PC-3 (cell line): ENCODE measurements around the gene CMTM6.

ENCODE experiments used
- CTCF ChIP-seq: fragments of 300-600 bp; sonication (generic); conservative IDR thresholded peaks from 2 replicates; pipeline ENCODE4 v1.5.1; 2017; ENCODE audit warnings: antibody characterized with exemption, low read depth, mild to moderate bottlenecking, low read length
- EZH2 ChIP-seq: fragments of 300-600 bp; sonication (generic); IDR thresholded peaks from one replicate; pipeline ENCODE4 v1.6.1; 2017; ENCODE audit warnings: antibody characterized with exemption, mild to moderate bottlenecking, low read length; ENCODE audit not compliant: unreplicated experiment
- EZH2phosphoT487 ChIP-seq: fragments of 300-600 bp; sonication (generic); IDR thresholded peaks from 2 replicates; pipeline ENCODE4 v1.6.1; 2018; ENCODE audit warnings: mild to moderate bottlenecking, antibody characterized with exemption, low read length, borderline replicate concordance

- no peak for TF ChIP-seq CTCF
- TF ChIP-seq EZH2phosphoT487, result no peak
- TF ChIP-seq EZH2, result no peak
These were observed 66.5 kb downstream of the CMTM6 start for GRCh38 chr3:32435911-32436815.
